NCI-H524 (cell line): ENCODE measurements around the gene CXCL16.
A peak's percentile ranks its signal among the peaks of the same experiment; 100 is the strongest.

ENCODE experiments used
- DNase-seq, 2 experiments: peaks; one replicate each; lab custom pipeline; 2025; lab: John Stamatoyannopoulos, UW

CXCL16 gene, protein sequence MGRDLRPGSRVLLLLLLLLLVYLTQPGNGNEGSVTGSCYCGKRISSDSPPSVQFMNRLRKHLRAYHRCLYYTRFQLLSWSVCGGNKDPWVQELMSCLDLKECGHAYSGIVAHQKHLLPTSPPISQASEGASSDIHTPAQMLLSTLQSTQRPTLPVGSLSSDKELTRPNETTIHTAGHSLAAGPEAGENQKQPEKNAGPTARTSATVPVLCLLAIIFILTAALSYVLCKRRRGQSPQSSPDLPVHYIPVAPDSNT

DNA sequence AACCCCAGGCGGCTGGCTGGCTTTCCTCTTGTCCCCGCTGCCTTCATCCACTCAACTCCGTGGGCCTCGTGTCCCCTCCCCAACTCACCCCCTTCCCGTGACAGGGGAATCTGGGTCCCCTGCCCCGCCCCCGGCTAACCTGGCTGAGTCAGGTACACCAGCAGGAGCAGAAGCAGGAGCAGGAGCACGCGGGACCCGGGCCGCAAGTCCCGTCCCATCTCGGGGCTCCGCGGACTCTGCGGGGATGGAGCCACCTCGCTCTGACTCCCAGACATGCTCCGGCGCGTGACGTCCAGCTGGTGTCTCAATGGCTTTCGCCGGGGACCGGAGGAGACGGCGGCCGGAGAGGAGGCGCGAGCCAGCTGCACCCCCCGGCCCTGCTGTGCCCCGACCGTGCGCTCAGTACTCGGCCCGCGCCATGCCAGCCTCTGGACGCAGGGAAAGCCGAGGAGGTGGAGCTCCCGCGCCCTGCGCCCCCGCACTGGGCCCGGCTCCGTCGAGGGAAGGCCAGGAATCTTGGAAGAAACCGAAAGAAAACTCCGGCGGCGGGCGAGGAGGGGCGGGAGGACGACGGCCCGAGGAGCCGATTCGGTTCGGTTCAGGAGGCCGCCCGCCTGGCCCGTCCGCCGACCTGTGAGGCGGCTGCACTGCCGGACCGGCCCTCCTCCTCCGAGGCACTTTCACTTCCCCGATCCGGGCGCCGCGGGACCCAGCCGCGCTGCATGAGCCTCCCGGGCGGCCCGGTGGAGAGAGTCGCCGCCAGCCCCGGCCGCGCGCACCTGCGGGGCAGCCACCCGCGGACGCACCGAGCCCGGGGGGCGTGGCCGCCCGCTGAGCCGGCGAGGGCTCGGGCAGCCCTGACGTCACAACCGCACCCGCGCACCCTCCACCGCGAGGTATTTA, at the start of gene CXCL16, which contains the start of gene ZMYND15:
TSS of gene CXCL16 (minus strand) at position 807 of the 903 bp plus-strand sequence. CDS start at position 218, 589 bp downstream.
TSS of gene ZMYND15 (plus strand) at position 712 of the 903 bp plus-strand sequence. CDS start 716 bp downstream, outside the sequence.
- peak in 1 of 2 experiments; percentile 7 for DNase-seq

DNA sequence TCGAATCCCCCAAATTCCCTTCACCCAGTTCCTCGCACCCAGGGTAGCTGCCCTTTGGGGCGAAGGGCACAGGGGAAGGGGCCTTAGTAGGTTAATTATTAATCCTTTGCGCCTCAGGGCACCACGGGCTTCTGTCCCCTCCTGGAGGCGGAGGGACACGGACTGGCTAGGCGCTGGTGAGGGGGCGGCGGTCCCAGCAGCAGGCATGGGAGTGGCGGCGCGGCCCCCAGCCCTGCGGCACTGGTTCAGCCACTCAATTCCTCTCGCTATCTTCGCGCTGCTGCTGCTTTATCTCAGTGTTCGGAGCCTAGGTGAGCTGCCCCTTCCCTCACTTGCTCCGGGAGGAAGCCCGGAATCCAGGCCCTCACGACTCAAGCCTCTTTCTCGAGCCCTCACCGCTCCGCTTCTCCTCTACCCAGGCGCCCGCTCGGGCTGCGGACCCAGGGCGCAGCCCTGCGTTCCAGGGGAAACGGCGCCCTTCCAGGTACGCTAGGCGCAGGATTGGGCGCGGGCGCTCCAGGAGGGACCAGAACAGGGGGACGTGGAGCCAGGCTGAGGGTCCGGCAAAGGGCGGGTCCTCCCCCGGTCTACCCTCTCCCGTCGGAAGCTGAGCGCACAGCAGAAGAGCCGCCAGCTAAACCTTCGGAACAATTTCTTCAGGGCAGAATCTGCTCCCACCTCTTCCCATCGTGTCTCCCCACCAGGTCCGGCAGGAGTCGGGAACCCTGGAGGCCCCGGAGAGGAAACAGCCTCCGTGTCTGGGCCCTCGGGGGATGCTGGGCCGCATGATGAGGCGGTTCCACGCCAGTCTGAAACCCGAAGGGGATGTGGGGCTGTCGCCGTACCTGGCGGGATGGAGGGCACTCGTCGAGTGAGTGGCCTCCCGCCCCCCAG, 49.3 kb upstream of the CXCL16 start, which contains the start of gene GLTPD2:
TSS of gene GLTPD2 (plus strand) at position 158 of the 894 bp plus-strand sequence. CDS start at position 206, 48 bp downstream.
- peak in 1 of 2 experiments; percentile 20 for DNase-seq

DNA sequence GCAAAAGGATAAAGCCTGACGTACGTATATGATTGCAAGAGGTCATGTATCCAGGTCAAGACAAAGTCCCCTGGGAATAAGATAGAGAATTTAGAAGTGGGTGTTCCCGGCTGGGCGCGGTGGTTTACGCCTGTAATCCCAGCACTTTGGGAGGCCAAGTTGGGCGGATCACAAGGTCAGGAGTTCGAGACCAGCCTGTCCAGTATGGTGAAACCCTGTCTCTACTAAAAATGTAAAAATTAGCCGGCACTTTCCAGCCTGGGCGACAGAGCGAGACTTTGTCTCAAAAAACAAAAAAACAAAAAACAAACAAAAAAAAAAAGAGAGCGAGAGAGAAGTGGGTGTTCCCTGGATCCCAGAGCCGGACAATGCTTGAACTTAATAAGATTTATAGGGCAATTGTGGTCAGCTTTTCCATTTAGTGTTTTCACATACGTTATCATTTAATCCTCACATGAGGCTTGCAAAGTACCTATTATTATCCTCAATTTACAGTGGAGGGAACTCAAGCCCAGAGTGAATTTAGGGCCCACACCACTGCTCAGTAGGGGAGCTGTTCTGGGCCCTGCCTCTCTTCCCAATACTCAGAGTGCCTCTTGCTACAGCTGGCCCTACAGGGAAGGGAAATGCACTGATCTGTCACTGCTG, 48.6 kb upstream of the CXCL16 start:
- DNase-seq, result no peak

DNA sequence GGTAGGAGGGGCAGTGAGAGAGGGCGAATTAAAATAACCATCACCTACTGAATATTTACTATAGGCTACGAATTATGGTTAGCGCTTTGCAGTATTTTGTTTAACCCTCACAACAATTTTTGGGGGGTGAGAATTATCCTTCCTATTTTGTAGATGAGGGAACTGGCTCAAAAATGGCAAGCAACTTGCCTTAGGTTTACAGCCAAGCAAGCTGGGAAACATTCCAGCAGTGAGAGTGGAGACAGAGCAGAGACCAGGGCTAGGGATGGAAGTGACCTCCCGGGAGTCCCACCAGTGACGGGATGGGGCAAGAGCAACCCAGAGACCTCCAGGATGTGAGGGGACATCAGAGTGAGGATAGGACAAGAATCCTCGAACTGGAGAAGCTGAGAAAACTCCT, 46.8 kb upstream of the CXCL16 start:
- DNase-seq, result no peak

DNA sequence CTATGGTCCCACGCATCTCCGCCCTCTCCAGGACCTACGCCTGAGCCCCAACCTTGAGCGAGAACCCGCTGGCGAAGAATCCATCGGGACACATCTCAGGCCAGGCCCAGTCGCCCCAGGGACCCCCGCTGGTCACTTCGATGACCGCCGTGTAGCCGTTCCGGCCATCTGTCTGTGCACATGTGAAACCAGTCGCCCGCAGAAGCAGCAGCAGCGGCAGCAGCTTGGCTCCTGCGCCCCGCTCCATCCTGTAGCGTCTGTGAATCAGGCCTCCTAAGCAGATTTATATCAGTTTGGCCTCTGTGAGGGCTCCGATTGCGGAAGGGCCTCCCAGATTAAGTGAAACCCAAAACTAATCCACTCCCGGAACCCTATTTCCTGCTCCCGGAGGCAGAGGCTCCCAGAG, 46.4 kb upstream of the CXCL16 start, which contains the start of gene VMO1:
TSS of gene VMO1 (minus strand) at position 259 of the 406 bp plus-strand sequence. CDS start at position 247, 12 bp downstream.
- DNase-seq, result peak; percentile 77 to 86

DNA sequence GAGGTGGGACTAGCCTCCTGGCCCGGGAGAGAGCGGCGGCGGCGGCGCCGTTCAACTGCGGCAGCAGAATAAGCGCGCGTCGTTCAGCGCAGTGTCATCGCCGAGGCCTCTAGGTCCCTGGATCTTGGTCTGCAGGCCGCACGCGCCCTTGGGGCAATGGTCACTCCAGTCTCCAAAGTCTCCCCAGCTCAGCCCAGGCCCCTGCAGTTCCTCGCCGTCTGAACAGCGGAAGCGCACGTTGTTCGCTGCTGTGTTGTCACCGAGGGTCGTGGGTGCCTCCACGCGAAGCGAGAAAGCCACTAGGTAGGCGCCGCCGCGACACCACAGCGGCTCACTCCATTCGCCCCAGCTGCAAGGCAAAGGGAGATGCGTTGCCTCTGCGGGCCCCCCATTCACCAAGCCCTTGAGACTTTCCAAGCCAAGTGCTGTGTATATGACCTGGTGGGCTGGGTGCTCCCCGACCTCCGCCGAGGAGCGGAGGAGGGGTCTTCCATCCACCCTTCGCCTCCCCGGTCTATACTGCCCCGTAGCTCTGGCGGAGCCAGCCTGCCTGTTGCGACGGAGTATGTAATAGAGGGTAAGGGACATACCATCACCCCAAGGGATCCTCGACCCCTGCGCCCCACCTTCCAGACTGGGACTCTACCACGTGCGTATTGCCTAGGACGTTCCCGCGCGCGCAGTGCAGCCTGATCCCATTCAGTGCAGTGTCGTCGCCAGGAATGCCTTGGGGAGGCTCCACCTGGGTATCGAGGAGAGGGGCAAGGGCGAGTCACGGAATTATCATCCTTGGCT, 45.8 kb upstream of the CXCL16 start:
- DNase-seq, result peak in 1 of 2 experiments; percentile 24

DNA sequence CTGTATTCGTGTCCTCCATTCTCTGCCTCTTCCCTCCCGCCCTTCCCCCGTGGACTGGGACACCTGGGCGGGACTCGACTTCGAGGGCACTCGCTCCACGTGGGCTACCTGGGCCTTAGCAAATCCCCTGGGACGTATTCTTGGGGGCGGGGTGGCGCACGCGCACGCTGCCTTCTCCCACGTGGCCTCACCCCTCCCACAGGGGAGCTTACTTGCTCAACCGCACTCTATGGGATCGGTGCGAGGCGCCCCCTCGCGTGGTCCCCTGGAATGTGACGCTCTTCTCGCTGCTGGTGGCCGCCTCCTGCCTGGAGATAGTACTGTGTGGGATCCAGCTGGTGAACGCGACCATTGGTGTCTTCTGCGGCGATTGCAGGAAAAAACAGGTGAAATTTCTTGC, 42.9 kb upstream of the CXCL16 start:
- DNase-seq, result no peak

DNA sequence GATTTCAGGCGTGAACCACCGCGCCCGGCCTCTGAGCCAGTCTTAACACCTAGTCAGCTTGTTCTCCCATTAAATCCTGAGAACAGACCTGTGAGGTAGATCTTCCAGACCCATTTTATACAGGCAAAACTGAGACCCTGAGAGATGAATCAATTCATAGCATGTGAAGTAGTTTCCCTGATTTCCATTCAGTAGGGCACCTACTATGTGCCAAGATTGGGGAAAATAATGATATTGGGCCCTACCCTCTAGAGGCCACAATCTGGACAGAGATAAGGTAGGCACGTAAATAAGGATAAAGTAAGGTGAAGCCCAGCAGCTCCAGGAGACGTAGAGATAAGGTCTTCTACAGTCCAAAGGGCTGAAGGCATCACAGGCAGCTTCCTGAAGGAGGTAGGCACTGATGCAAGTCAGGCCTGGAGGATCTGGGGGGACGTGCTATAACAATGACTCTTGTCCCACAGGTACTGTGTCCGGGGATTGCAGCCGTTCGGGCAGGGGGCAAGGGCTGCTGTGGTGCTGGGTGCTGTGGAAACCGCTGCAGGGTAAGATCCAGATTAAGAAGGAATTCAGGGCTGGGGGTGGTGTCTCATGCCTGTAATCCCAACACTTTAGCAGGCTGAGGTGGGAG, 40.7 kb upstream of the CXCL16 start:
- no peak for DNase-seq

DNA sequence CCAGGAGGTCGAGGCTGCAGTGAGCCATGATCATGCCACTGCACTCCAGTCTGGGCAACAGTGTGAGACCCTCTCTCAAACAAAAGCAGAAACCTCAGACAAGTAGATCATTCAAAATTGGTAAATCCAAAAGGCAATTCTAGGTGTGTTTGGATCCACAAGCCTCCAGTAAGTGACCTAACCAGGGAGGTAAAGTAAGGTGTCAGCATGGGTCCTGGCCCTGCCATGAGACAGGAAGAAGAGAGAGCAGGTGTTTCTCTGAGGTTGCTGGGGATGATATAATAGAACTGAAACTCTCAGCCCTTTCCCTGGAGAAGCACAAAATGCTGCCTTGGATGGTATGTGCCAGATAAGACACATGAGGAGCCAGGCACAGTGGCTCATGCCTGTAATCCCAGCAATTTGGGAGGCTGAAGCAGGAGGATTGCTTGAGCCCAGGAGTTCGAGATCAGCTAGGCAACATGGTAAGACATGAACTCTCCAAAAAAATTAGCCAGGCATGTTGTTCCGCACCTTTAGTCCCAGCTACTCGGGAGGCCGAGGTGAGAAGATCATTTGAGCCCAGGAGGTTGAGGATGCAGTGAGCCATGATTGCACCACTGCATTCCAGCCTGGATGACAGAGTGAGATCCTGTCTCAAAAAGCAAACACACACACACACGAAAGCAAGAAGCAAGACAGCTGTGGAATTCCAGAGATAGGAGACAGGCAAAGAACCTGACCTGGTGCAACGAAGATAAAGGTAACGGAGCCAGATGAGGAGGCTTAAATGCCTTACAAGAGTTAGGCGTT, 38.4 kb upstream of the CXCL16 start:
- DNase-seq, result no peak

DNA sequence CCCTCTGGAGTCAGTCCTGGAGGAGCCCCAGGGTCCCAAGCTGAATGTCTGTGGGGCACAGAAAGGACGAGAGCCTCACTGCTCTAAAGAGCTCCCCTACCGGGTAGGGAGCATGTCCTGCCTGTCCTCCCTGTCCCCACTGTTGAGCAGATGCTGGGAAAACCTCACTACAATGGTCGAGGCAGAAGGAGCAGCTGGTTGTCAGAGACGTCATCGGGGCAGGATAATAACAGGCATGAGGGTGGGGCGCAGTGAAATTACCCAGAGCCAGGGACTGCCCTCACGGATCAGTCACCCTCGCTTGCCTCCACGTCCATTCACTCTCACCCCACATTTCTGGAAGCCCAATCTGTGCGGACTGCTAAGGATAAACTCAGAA, 32.5 kb upstream of the CXCL16 start:
- peak in 1 of 2 experiments; percentile 49 for DNase-seq

DNA sequence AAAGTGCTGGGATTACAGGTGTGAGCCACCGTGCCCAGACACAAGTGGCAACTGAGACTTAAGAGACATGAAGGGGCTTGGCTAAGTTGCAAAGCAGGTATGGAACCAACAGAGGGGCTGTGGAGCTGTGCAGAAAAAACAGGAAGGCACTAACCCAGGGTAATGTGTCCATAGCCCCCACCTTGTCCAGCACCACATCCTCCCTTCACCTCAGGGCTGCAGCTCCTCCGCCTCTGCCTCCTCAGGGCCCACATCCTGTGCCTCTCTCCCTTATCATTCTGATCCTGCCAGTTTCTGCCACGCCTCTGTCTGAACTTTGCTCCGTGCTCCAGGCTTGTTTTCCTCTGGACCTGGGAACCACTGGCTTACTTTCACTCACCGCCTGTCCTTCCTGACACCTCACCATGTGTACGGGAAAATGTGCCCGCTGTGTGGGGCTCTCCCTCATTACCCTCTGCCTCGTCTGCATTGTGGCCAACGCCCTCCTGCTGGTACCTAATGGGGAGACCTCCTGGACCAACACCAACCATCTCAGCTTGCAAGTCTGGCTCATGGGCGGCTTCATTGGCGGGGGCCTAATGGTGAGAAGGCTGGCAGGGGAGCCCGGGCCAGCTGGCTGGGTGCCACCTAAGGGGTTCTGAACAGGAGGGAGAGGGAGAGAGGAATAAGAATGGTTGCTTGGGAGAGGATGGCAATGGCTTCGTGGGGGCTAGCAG, 31.9 kb upstream of the CXCL16 start, which contains the start of gene TM4SF5:
TSS of gene TM4SF5 (plus strand) at position 368 of the 716 bp plus-strand sequence. CDS start at position 405, 37 bp downstream.
- DNase-seq, result no peak

DNA sequence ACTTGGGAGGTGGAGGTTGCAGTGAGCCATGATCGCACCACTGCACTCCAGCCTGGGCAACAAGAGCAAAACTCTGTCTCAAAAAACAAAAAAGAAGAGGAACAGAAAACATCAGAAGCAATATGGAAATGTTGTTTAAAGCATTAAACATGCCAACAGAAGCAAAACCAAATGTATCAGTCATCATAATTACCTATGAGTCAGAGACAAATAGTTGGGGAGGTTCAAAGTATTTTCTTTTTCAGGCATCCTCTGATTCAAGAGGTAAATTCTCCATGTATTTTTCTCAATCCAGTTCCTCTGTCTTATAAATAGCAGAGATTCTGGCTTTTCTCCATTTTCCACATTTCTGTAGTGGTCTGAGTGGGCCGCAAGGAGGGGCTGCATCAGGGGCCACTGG, 29.9 kb upstream of the CXCL16 start:
- DNase-seq, result no peak

DNA sequence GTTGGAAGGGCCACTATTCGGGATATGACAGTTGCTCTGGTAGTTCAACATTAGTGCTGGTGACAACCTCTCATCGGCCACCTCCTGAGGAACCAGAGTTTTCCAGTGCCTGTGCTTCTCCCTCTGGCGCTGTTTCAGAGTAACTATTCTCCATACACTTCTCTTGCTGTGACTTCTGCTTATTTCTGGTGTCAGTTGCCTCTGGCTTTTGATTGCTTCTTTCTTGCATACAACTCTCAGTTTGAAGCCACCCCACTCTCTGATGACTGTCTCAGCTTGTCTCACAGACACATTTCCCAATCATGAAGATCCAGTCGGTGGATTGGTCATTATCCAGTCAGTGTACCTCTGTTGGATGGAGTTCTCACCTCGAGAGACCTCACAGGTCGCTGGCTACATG, 28.6 kb upstream of the CXCL16 start:
- no peak for DNase-seq

DNA sequence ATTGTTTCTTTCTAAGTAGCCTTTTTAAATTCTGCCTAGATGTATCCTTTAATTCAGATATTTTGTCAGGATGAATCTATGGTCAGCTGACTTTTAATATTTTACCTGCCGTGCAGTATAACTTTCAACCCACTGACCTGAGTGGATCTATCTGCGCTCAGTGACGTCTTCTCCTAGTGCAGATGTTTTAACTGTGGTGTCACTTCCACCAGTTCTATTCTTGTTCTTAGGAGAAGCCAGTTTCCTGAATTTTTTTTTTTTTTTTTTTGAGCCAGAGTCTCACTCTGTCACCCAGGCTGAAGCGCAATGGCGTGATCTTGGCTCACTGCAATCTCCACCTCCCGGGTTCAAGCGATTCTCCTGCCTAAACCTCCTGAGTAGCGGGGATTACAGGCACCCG, 27.0 kb upstream of the CXCL16 start:
- no peak for DNase-seq

DNA sequence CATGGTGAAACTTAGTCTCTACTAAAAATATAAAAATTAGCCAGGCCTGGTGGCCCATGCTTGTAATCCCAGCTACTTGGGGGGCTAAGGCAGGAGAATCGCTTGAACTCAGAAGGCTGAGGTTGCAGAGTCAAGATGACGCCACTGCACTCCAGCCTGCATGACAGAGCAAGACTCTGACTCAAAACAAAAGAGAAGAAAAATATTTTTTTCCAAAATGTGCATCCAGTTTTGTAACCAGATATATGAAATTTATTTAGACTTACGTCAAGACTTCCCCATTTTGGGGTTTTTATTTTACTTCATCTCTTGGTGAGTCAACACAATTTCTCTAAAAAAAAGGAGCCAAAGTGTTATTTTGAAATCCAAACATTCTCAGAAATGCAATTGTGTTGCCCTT, 26.5 kb upstream of the CXCL16 start:
- no peak for DNase-seq

DNA sequence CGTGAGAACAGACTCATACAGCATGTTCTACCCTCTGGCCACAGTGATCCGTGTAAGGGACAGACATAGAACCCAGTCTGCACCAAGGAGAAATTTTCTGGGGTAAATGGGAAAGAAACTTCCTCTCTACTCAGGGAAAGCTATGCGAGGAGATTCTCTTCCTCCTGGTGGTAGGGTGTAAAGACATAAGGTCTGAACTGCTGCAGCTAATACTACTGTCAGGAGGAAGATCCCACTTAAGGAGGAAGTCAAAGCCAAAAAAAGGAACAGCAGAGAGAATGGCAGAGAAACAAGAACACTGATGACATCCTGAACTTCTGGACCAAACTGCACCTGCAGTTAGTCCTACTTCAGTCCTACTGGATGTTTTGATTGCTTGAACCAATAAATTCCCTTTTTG, 24.9 kb upstream of the CXCL16 start:
- no peak for DNase-seq

DNA sequence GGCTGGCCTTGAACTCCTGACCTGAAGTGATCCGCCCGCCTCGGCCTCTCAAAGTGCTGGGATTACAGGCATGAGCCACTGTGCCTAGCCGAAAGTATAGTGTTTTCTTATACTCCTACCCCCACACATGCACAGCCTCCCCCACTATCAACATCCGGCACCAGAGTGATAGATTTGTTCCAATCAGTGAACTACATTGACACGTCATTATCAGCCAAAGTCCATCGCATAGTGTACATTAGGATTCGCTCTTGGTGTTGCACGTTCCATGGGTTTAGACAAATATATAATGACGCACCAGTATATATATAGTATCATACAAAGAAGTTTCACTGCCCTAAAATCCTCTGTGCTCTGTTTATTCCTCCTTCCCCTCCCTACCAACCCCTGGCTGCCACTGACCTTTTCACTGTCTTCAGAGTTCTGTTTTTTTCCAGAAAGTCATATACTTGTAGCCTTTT, 20.1 kb upstream of the CXCL16 start:
- no peak for DNase-seq

DNA sequence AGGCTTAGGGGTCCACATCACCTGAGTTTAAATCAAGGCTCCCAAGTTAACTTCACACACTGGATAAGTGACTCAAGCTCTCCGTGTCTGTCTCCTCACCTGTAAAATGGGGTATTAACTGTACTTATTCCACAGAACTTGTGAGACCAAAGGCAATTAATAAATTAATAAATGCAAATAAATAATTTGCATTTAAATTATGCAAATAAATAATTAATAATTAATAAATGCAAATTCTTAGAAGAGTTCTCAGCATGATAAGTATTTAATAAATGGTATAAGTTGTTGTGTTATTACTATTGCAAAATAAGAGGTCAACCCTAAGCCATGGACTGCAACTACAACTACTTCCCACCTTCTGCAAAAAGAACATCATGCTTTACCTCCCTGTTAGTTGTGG, 13.7 kb upstream of the CXCL16 start:
- no peak for DNase-seq
